Amygdala (tissue), 56 donors: ENCODE measurements around the gene FEM1B.

Source experiments
- DNase-seq, 56 donors: peaks; one replicate each; lab custom pipeline; 2025; lab: John Stamatoyannopoulos, UW

Gene FEM1B

DNA sequence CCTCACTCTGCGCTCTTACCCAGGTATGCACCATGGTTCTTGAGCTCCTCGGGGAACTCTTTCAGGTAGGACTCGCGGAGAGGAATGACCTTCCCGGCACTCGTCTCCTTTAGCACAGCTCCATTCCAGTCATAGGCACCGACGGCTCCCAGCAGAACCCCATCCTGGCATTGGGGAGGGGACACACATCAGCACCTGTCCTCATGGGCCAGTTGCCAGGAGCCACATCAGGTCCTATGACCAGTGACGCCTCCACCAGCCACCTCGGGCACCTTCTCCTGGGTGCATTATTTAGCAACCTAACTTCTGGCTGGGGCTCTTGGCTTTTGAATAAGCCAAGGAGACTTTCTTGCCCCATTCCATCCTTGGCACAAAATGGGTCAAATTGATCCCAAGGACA, 61.9 kb downstream of the FEM1B start:
- DNase-seq: no peak

DNA sequence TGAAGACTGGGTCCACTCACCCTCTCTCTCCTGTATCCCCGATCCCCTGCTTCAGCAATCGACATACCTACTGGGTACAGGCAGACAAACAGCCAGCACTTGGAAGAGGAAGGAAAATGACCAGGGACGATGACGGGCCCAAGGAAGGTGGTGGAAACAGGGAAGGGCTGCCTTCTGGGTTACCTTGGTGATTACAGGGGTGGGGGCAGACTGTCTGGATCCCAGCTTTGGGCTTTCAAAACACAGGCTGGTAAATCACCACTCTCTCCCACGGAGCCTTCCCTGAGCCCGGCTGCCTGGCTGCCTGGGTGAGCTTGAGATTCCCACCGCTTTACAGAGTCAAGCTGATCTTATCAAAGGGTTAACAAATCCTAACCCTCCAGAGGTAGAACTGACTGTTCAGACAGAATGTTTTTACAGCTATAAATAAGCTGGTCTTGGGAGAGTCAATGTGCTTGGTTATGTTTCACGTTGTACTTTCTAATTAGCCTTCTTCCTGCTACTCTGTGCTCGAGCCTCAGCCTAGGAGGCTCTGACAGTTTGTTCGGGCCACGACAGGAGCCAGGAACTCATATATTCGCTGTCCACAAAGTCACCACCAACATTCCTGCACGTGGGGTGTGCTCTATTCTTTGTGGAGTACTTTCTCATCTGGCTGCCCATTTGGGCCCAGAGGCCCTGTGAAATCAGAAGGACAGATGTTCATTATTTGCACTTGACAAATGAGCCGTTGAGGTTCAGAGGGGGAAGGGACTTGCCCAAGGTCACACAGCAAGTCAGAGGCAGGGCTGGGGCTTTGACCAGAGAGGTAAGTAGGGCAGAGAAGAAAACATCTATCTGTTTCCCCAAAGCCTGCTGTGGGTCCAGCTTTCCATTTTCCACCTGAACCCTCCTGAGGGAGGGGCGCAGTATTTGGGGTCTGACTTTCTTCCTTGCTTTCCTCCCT, 63.5 kb downstream of the FEM1B start:
- no peak for DNase-seq

GRCh38 chr15:68341760-68342725, 64.5 kb downstream of the FEM1B start:
- DNase-seq: no peak

GRCh38 chr15:68343579-68344225, 66.2 kb downstream of the FEM1B start:
- DNase-seq: no peak

GRCh38 chr15:68344600-68344999, 67.1 kb downstream of the FEM1B start:
- no peak for DNase-seq
